GM13976 (cell line): ENCODE results near the gene RP2.

Experiments used
- DNase-seq: peaks from one replicate; pipeline ENCODE4 v3.0.0; 2012; ENCODE audit warnings: low spot score
- CTCF ChIP-seq: IDR thresholded peaks from 2 replicates; pipeline ENCODE4 v1.5.1; 2012; ENCODE audit warnings: borderline replicate concordance, mild to moderate bottlenecking; ENCODE audit not compliant: insufficient read depth; ENCODE audit errors: extremely low read depth, missing control alignments, control extremely low read depth
- in situ Hi-C: fragments of 300-500 bp; cut with MboI; formaldehyde crosslinking; loops from one replicate; pipeline ENCODE4 v1.12.0; 2022; ENCODE audit warnings: low sequenced_read_pairs, mixed read lengths, inconsistent platforms; ENCODE audit not compliant: unreplicated experiment

Gene RP2

GRCh38 chrX:46819136-46819535 is 17.7 kb upstream of the RP2 start:
- no peak for TF ChIP-seq CTCF
- in situ Hi-C loops: no loop called here
- no peak for DNase-seq

- no peak for TF ChIP-seq CTCF
- DNase-seq: no peak
- in situ Hi-C loops: no loop called here
Measured at GRCh38 chrX:46820391-46821100, 16.3 kb upstream of the RP2 start.

GRCh38 chrX:46823481-46823880 is 13.4 kb upstream of the RP2 start:
- in situ Hi-C loops: no loop called here
- no peak for DNase-seq
- TF ChIP-seq CTCF: no peak

GRCh38 chrX:46831765-46832327 is 5.0 kb upstream of the RP2 start:
- no peak for TF ChIP-seq CTCF
- no peak for DNase-seq
- in situ Hi-C loops: no loop called here

- in situ Hi-C loops: no loop called here
- DNase-seq: peak; percentile 25
- TF ChIP-seq CTCF: no peak
Measured at GRCh38 chrX:46837558-46838485, 979 bp downstream of the RP2 start.

- DNase-seq: no peak
- in situ Hi-C loops: no loop called here
- no peak for TF ChIP-seq CTCF
Measured at GRCh38 chrX:46838486-46838870, 1.6 kb downstream of the RP2 start.
